ENCODE measurements around the gene DPF1.

DPF1 gene

DNA sequence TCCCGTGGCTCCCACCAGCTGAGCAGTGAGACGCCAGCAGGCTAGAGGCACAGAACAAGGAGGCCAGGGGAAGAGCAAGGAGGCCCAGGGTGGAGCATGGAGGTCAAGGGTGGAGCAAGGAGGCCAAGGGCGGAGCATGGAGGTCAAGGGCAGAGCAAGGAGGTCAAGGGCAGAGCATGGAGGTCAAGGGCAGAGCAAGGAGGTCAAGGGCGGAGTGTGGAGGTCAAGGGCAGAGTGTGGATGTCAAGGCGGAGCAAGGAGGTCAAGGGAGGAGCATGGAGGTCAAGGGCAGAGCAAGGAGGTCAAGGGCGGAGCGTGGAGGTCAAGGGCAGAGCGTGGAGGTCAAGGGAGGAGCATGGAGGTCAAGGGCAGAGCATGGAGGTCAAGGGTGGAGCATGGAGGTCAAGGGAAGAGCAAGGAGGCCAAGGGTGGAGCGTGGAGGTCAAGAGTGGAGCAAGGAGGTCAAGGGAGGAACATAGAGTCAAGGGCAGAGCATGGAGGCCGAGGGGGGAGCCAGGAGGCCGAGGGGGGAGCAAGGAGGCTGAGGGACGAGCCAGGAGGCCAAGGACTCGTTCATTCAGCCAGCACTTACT, 27.7 kb downstream of the DPF1 start:
- Histone ChIP-seq H3K36me3 (ENCODE audit: control insufficient read depth in 2 of 2, insufficient read depth in 1 of 2, low read length in 2 of 2) (peaks cover 0 to 13% of the 10 kb centered on the region in 2 experiments; a peak in 1 of 3 replicates), H3K9me3 (ENCODE audit: control insufficient read depth, insufficient read depth, low read depth, low read length) (no peaks in the 10 kb centered on the region), H3K4me1 (ENCODE audit: control insufficient read depth, insufficient read depth, low read length) (no peaks in the 10 kb centered on the region), H3K27ac (ENCODE audit: extremely low read depth, low read depth, low read length) (no peak overlapping the region), H3K4me3 (ENCODE audit: low read depth, low read length) (no peak overlapping the region)
- TF ChIP-seq ZNF707 (tag by site-specific recombination; IDR thresholded peaks at IDR 0.05) (no peak), EGR2 (tag by site-specific recombination; IDR thresholded peaks at IDR 0.05; ENCODE audit: low read depth) (no peak), ZNF416 (tag by site-specific recombination; IDR thresholded peaks at IDR 0.05) (no peak), ZSCAN23 (tag by site-specific recombination; IDR thresholded peaks at IDR 0.05) (no peak), BCL11B (tag by site-specific recombination; IDR thresholded peaks at IDR 0.05; ENCODE audit: low read depth) (peak; percentile 99), BCL11A (tag by site-specific recombination; IDR thresholded peaks at IDR 0.05; ENCODE audit: low read depth) (peak; percentile 96), KLF1 (tag by site-specific recombination; IDR thresholded peaks at IDR 0.05) (peak; percentile 40), ZNF76 (tag by site-specific recombination; IDR thresholded peaks at IDR 0.05; ENCODE audit: borderline replicate concordance, low read depth) (no peak), SP2 (tag by site-specific recombination; IDR thresholded peaks at IDR 0.05) (no peak), KLF8 (tag by site-specific recombination; IDR thresholded peaks at IDR 0.05) (peak; percentile 75; the same call in 1 of the 2 replicates), ZNF510 (tag by site-specific recombination; IDR thresholded peaks at IDR 0.05; ENCODE audit: insufficient replicate concordance) (no peak), ZFP69B (tag by site-specific recombination; IDR thresholded peaks at IDR 0.05) (no peak)
- TF ChIP-seq, protein P1, sequence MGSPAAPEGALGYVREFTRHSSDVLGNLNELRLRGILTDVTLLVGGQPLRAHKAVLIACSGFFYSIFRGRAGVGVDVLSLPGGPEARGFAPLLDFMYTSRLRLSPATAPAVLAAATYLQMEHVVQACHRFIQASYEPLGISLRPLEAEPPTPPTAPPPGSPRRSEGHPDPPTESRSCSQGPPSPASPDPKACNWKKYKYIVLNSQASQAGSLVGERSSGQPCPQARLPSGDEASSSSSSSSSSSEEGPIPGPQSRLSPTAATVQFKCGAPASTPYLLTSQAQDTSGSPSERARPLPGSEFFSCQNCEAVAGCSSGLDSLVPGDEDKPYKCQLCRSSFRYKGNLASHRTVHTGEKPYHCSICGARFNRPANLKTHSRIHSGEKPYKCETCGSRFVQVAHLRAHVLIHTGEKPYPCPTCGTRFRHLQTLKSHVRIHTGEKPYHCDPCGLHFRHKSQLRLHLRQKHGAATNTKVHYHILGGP (tag by site-specific recombination; IDR thresholded peaks at IDR 0.05): no peak
- TF ChIP-seq, protein P2, sequence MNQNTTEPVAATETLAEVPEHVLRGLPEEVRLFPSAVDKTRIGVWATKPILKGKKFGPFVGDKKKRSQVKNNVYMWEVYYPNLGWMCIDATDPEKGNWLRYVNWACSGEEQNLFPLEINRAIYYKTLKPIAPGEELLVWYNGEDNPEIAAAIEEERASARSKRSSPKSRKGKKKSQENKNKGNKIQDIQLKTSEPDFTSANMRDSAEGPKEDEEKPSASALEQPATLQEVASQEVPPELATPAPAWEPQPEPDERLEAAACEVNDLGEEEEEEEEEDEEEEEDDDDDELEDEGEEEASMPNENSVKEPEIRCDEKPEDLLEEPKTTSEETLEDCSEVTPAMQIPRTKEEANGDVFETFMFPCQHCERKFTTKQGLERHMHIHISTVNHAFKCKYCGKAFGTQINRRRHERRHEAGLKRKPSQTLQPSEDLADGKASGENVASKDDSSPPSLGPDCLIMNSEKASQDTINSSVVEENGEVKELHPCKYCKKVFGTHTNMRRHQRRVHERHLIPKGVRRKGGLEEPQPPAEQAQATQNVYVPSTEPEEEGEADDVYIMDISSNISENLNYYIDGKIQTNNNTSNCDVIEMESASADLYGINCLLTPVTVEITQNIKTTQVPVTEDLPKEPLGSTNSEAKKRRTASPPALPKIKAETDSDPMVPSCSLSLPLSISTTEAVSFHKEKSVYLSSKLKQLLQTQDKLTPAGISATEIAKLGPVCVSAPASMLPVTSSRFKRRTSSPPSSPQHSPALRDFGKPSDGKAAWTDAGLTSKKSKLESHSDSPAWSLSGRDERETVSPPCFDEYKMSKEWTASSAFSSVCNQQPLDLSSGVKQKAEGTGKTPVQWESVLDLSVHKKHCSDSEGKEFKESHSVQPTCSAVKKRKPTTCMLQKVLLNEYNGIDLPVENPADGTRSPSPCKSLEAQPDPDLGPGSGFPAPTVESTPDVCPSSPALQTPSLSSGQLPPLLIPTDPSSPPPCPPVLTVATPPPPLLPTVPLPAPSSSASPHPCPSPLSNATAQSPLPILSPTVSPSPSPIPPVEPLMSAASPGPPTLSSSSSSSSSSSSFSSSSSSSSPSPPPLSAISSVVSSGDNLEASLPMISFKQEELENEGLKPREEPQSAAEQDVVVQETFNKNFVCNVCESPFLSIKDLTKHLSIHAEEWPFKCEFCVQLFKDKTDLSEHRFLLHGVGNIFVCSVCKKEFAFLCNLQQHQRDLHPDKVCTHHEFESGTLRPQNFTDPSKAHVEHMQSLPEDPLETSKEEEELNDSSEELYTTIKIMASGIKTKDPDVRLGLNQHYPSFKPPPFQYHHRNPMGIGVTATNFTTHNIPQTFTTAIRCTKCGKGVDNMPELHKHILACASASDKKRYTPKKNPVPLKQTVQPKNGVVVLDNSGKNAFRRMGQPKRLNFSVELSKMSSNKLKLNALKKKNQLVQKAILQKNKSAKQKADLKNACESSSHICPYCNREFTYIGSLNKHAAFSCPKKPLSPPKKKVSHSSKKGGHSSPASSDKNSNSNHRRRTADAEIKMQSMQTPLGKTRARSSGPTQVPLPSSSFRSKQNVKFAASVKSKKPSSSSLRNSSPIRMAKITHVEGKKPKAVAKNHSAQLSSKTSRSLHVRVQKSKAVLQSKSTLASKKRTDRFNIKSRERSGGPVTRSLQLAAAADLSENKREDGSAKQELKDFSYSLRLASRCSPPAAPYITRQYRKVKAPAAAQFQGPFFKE (tag by site-specific recombination; IDR thresholded peaks at IDR 0.05; ENCODE audit: borderline replicate concordance): no peak
- TF ChIP-seq, protein P3, sequence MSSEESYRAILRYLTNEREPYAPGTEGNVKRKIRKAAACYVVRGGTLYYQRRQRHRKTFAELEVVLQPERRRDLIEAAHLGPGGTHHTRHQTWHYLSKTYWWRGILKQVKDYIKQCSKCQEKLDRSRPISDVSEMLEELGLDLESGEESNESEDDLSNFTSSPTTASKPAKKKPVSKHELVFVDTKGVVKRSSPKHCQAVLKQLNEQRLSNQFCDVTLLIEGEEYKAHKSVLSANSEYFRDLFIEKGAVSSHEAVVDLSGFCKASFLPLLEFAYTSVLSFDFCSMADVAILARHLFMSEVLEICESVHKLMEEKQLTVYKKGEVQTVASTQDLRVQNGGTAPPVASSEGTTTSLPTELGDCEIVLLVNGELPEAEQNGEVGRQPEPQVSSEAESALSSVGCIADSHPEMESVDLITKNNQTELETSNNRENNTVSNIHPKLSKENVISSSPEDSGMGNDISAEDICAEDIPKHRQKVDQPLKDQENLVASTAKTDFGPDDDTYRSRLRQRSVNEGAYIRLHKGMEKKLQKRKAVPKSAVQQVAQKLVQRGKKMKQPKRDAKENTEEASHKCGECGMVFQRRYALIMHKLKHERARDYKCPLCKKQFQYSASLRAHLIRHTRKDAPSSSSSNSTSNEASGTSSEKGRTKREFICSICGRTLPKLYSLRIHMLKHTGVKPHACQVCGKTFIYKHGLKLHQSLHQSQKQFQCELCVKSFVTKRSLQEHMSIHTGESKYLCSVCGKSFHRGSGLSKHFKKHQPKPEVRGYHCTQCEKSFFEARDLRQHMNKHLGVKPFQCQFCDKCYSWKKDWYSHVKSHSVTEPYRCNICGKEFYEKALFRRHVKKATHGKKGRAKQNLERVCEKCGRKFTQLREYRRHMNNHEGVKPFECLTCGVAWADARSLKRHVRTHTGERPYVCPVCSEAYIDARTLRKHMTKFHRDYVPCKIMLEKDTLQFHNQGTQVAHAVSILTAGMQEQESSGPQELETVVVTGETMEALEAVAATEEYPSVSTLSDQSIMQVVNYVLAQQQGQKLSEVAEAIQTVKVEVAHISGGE (tag by site-specific recombination; conservative IDR thresholded peaks at IDR 0.05; ENCODE audit: low read depth): no peak
- TF ChIP-seq, protein P4, sequence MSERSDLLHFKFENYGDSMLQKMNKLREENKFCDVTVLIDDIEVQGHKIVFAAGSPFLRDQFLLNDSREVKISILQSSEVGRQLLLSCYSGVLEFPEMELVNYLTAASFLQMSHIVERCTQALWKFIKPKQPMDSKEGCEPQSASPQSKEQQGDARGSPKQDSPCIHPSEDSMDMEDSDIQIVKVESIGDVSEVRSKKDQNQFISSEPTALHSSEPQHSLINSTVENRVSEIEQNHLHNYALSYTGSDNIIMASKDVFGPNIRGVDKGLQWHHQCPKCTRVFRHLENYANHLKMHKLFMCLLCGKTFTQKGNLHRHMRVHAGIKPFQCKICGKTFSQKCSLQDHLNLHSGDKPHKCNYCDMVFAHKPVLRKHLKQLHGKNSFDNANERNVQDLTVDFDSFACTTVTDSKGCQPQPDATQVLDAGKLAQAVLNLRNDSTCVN (tag by site-specific recombination; optimal IDR thresholded peaks at IDR 0.05): peak; percentile 25
- ChIA-PET POLR2A (no interaction called here), CTCF (interaction anchor here (0.8 kb wide), 1 partner anchor 54 kb away, joined by 3 read pairs; no protein-coding TSS in a partner anchor)

All from HEK293 (cell line).